GM12891 (cell line): ENCODE measurements around the gene PRPF38B.

Experiments
- POLR2A ChIP-seq: IDR thresholded peaks from 2 replicates; pipeline ENCODE4 v1.6.1; 2011; ENCODE audit warnings: low read depth, low read length, control low read depth
- POLR2AphosphoS5 ChIP-seq: IDR thresholded peaks from 2 replicates; pipeline ENCODE4 v1.6.1; 2011; ENCODE audit warnings: low read depth, low read length, control low read depth
- POU2F2 ChIP-seq: IDR thresholded peaks from 2 replicates; pipeline ENCODE4 v1.6.1; 2011; ENCODE audit warnings: low read depth, mild to moderate bottlenecking, control low read depth, low read length, moderate library complexity

DNA sequence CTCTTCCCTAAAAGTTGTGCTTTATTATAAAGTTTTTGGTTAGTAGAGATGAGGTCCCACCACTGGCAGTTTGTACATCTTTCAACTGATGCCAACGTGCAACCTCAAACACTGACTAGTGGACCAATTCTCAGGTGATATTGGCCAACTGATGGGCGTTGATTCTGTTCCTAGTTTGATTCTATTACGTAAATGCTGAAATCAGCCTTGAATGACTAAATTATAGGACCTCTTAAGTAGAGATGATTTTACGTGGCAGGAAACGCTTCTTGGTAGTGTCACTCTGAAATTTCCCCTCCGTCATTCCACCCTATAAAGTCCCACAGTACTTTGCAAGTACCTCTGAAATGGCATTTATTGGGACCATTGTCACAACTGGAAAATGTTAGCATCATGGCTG lies 11.8 kb downstream of the PRPF38B start:
- no peak; the same call in 1 of the 2 replicates for TF ChIP-seq POLR2AphosphoS5
- TF ChIP-seq POLR2A = peak; percentile 17; the same call in 1 of the 2 replicates
- TF ChIP-seq POU2F2 = no peak
